Activated CD4-positive, CD25-positive, alpha-beta regulatory T cell treated with anti-CD3 and anti-CD28 coated beads, Interleukin-2, amount 50 U/mL, for 16 hours (primary cell): ENCODE measurements around the gene ARGFX.
"Not testable (repeated sequence)": the region's sequence is repeated elsewhere in the genome, so short reads cannot be mapped to it uniquely, and the experiment has no call there.

Experiments used
- DNase-seq: peaks from one replicate; pipeline ENCODE4 v3.0.0-alpha.2; 2020; ENCODE audit warnings: low read depth, low spot score

ARGFX gene

DNA sequence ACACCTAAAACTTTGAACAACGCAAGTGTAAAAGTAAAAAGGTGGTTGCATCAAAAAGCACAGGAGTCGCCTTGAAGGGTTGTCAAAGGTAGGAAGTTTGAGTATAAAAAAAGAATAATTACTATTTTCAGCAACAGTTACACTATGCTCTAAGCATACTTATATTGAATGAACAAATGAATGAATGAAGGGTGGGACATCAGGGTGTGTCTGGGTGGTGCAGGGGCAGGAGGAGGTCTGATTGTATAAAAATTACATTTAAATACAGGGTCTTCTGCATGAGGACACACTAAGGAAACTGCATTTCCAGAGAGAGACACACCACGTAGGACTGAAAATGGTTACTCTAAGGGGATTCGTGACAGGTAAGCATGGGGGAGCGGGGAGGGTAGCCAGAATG is at the start of gene ARGFX:
TSS of gene ARGFX (plus strand) at position 301 of the 400 bp plus-strand sequence. CDS start 2,765 bp downstream, outside the sequence.
- no peak for DNase-seq

DNA sequence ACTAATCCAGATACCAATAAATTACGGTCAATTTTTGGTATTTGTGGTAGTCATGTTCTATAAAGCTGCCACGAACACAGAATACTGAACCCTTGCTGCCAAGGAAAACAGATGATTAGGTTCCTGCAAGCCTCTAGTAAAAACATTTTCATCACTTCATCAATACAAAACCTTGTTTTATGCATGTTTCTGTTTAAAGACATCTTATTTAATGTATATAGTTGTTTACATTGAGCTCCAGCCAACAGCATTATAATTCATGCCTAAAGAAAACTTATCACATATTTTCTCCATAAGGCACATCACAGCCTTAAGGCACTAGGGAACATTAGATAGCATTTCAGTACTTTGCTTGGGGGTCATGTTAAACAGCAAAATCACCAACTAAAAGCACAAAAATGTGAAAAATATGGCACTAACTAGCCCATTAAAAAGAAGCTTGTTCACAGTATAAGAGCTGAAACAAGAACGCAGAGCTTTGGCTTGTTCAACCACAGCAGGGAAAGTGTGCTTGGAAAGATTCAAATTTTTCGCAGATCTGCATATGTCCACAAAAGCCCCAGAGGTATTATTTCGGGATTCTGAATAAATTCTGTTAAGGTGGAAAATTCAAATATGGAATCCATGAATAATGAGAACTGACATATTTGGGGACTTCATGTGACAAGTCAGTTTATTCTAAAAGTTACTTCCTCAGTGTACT is 49.6 kb upstream of the ARGFX start:
- DNase-seq = no peak

DNA sequence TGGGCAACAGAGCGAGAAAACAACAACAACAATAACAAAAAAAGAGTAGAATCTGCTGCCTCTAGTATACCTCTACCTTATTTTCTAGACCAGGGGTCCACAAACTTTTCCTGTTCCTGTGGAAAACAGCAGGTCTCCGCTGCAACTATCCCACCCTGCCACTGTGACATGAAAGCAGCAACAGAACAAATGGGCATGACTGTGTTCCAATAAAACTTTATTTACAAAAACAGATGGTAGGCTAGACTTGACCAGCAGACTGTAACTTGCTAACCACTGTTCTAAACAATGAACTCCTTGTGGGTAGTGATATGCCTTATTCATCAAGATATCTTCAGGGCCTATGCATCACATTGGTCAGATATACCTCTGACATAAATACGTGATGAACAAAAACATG is 47.2 kb upstream of the ARGFX start:
- no peak for DNase-seq

DNA sequence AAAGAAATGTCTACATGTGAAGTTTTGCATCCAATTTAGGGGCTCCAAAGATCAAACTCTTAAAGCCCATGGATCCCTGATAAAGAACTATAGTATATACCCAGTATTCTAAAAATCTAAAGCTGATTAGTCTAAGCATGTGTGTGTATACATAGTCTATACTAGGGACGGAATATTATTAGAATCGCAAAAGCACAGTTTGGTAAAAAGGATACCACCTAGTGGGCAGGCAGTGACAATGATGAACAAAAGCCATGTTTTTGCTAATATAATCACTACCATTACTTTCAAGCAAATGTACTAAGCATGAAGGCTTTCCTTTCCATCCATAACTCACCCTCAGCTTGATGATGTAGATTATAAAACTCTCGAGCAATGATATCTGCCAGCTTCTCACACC is 38.4 kb upstream of the ARGFX start:
- no peak for DNase-seq

DNA sequence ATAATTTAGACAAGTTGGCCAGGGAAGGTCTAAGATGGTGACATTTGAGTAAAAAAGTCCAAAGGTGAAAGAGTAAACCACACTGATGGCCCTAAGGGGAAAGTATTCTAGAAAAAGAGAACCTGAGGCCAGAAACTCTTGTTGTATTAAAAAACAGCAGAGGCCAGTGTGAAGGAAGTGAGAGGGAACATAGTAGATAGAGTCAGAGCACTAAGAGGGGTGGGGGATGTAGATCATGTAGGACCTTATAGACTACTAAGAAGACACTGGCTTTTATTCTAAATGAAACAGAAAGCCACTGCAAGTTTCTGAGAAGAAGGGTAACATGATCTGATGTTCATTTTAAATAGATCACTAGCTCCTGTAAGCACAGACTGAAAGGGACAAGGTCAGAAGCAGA is 36.5 kb upstream of the ARGFX start:
- DNase-seq = no peak

DNA sequence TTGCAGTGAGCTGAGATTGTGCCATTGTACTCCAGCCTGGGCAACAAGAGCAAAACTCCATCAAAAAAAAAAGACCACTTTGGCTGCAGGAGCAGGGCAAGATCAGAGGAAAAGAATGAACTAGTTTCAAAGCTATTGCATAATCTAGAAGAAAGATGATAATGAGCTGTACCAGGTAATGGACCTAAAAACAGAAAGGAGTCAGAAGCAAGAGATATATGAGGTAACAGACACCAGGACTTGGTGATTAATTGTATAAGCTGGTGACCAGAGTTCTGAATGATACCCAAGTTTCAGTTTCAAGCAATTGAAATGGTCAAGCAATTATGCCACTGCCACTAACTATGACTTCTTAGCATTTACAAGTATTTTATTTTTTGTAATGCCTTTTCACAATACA is 24.8 kb upstream of the ARGFX start:
- DNase-seq = no peak

DNA sequence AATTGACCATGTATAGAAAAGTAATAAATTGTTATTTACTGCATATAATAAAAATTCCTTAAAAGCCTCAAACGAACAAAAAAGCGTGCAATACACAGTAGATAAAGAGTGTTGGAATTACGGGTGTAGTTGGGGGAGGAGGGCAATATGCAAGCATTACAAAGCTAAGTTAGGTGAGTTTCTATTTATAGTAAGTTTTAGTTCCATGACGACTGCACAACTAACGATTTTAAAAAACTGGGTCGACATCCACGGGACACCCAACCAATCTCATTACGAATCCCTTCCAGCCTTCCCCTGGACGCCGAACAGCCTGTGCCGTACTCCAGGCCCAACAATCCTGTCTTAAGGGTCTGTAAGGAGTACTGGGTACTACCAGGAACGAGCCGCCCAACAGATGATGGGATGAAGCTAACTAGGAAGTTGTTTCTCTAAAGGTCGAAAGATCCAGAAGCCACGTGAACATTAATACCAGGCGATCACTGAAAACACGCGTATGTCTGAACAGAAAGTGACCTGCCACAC is 22.6 kb upstream of the ARGFX start:
- DNase-seq = no peak

DNA sequence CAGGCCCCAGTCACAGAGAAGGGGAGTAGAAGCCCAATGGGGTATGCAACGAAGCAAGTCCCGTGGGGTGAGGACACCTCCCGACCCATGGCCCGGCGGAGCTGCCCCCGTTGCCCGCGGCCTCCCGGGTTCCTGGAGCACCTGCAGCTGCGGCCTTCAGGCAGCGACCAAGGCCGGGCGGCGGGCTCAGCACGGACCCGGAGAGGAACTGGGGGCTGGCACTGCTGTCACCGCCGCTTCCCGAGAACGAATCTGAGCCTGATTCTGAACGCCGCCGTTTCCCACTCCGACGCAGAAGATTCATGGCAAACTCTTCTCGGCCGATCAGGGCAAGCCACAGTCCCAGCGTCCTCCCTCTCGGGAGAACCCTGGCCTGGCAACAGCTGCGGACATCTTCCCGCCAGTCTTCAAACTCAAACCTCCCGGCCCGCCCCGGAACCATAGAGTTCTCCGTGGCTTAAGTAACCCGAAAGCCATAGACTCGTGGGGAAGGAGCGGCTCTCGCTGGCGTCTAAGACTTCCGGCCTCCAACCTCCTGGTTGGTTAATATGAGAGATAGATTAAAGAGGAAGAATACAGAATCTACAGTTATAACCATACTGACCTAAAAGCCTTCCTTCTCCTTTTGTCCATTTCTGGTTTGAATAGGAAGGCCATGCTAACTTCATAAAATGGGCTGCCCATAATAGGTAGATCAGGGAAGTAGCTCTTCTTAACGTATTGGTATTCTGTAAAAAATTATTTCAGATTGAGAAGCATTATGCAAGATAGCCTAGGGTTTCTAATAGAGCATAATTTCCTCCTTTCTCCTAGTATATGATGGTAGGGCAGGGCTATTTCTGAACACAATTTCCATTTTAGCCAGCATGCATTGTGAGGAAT is 21.9 kb upstream of the ARGFX start, which contains the start of gene POLQ:
TSS of gene POLQ (minus strand) at position 415 of the 882 bp plus-strand sequence. CDS start at position 304, 111 bp downstream.
- DNase-seq = peak; percentile 77

DNA sequence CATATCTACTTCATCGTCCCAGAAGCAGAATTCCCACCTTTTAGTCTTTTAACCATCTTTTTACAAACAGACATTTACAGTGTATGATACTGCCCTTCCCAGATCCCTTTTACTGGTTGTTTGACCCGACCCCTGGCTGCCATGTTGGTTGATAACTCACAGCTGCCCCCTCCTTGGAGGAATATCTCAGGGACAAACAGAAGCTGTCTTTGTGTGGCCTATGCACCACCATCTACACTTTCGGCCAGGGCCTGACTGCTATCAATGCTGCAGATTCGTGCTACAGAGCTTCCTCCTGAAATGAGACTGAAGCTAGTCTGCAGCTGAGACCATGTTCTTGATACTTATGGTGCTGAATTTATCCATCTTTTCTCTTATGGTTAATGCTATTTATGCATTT is 15.4 kb upstream of the ARGFX start:
- DNase-seq = no peak

DNA sequence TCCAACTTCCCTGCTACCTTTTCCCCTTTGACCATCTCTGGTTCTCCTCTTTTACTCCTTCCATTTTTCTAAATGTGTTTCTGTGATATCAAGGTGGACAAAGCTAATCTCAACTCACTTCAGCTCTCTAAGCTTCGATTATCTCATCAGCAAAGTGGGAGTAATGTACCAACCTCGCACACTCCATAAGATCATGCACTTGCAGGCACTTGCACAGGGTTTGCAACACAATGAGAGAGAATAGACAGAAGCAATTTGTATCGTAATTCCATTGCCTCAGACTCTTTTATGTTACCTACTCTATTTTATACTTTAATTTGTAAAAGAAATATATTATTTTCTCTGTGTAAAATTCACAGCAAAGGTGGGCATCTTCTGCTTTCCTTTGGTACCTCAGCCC is 15.0 kb upstream of the ARGFX start:
- DNase-seq = no peak

DNA sequence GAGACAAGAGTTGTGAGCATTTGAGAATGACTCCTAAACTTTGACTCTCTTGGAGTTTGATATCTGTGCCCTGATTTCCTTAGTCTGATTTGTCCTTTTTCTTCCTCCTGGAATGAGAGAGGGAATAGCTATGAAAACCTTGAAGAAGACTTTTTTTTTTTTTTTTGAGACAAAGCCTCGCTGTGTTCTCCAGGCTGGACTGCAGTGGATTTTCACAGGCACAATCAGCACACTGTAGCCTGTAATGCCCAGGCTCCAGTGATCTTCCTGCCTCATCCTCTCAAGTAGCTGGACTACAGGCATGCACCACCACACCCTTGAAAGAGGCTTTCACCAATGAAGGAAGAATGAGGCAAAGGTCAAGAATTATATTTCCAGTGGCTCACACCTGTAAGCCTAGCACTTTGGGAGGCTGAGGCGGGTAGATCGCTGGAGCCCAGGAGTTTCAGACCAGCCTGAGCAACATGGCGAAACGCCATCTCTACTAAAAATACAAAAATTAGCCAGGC is 10.3 kb upstream of the ARGFX start:
- no peak for DNase-seq

DNA sequence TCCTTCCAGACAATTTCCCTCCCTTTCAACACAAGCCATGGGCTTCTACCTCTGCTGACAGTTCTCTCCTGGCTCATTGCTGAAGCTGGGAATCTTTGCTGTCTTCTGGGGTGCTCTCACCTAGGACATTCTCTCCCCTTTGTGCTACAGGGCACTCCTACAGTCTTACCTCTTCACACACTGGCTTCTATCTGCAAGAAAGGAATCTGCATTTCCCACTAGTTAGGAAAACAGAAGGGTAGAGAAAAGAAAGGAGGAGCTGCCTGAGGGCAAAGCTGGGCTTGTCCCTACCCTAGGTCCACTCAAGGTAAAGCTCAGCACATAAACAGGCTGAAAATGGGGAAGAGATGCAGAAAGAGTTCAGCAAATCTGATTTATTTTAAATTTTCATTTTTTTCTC is 5.6 kb upstream of the ARGFX start:
- DNase-seq = no peak

DNA sequence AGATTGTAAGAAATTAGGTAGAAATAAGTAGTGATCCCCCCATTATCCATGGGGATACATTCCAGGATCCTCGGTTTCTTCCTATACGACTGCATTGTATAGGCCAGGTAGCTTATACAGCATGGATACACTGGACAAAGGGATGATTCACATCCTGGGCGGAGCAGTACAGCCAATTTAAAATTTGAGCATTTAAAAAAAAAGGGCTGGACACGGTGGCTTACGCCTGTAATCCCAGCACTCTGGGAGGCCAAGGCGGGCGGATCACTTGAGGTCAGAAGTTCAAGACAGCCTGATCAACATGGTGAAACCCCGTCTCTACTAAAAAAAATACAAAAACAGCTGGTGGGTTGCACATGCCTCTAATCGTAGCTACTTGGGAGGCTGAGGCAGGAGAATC is 976 bp upstream of the ARGFX start:
- no peak for DNase-seq

DNA sequence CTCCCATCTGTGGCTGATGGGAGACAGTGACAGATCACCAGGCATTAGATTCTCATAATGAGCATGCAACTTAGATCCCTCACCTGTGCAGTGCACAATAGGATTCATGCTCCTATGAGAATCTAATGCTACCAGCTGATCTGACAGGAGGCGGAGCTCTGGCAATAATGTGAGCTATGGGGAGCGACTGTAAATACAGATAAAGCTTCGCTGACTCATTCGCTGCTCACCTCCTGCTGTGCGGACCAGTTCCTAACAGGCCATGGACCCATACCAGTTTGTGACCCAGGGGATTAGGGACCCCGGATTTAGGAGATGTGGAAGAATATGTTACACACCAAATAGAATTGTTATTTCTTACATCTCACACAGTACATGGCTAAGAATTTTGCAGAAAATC is 6.7 kb downstream of the ARGFX start:
- no peak for DNase-seq

DNA sequence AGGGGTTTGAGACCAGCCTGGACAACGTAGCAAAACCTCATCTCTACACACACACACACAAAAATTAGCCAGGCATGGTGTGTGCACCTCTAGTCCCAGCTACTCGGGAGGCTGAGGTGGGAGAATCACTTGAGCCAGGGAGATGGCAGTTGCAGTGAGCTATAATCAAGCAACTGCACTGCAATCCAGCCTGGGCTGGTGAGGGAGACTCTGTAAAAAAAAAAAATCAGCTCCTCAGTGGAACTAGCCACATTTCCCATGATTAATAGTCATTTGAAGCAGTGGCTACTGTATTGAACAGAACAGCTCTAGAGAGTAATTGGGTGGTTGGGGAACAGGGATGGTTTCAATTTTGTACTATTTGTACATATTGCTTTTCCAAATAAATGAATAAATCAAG is 13.9 kb downstream of the ARGFX start:
- DNase-seq = no peak

DNA sequence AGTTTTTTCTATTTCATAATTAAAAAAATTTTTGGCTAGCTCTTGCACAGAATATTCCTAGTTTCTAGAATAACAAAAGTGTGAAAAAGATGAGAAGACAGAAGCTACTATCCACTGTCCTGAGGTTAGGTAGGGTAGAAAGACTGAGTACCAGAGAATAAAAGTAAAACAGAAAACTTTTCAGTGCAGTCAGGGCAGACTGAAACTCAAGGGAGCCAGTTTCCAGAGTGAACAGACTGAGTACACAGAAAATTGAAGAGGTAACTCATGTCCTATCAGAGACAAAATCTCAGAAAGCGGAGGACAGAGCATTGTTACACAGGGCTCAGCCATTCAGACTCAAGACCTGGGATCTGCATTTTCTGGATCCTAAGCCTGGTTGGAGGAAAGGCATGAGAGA is 16.7 kb downstream of the ARGFX start:
- DNase-seq = no peak

DNA sequence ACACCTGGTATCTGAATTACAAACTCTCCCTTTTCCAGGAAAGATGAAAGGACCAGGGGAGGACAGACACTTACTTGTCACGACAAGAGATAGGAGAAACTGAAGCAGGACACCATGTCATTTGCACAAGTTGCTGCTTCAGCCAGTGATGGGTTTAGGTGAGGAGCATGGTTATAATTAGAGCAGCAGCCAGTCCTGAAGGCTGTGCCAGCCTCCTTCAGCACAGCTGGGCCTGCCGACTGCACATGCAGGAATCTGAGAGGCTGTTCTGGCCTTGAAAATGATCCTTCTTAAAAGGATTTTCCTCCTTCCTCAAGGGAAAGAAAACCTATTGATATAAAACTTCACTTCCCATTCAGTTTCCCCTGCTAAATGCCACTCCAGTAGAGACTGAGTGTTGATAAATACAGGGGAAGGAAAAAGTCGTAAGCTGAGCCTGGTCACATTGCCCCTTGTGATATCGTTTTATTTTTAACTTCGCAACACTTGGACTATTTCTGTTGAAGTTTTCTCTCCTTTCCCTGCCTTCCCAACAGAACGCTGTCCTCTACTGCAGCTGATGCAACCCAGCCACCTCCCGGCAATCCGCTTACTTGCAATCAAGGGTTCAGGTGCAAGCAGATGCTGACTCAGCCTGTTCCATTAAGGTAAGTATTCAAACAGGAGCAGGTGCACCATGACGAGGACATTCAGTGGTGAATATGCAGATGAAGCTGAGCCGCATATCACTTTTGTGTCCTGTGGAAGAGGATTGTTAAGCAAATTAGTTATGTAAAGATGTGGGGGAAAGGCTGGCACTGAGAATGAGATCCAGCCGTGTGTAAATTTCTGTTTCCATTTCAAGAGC is 25.3 kb downstream of the ARGFX start, which contains the start of gene FBXO40:
TSS of gene FBXO40 (plus strand) at position 524 of the 847 bp plus-strand sequence. CDS start 27,197 bp downstream, outside the sequence.
- DNase-seq = no peak

DNA sequence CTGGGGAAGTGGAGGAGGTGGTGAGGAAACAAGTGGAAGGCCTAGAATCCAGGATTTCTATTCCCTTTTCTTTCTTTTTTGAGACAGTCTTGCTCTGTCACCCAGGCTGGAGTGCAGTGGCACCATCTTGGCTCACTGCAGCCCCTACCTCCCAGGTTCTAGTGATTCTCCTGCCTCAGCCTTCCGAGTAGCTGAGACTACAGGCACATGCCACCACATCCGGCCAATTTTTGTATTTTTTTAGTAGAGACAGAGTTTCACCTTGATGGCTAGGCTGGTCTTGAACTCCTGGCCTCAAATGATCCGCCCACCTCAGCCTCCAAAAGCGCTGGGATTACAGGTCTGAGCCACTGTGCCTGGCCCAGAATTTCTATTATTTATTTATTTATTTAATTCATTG is 26.1 kb downstream of the ARGFX start:
- not testable (repeated sequence) for DNase-seq

DNA sequence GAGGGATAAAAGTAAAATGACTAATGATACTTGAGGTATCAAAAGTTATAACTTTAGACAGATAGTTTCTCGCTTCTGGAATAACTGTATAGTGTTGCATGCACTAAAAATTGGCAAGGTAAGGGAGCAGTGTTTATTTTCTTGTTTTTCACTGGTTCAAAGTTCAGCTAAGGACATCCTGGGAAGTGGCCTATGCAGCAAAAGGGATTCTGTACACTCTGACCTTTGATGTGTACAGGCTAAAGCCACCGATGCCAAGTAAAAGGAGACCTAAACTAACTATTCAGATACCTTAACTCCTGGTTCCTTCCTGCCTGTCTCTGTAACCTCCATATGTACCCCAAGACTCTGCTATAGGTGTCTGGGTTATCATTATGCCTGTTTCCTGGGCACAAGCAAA is 27.1 kb downstream of the ARGFX start:
- no peak for DNase-seq

DNA sequence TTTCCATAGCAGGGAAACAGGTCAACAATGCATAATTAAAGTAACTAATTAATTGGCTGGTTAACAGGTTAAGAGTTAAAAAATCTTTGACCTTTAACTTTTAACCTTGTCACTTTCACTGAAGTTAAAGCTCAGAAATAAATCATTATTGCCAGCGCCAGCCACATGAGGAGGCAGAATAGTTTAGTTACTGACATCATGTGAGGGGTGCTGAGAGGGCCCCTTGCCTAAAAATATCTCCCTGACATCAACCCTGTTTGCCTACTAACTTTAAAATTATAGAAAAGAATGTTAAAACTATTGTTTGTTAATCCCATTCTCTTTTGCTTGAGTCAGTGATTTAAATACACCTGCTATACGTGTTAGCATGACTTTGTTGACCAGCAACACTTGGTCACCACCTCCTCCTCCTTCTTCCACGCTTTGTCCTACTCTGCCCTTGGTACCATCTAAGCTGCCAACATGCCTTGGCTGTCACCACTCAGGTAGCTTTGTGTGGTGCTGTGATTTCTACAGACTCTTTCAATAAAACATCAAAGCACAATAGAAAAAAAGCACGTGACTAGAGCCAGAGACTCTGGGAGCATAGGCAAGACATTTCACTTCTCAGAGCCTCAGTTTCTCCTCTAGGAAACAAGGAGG is 28.1 kb downstream of the ARGFX start:
- no peak for DNase-seq

DNA sequence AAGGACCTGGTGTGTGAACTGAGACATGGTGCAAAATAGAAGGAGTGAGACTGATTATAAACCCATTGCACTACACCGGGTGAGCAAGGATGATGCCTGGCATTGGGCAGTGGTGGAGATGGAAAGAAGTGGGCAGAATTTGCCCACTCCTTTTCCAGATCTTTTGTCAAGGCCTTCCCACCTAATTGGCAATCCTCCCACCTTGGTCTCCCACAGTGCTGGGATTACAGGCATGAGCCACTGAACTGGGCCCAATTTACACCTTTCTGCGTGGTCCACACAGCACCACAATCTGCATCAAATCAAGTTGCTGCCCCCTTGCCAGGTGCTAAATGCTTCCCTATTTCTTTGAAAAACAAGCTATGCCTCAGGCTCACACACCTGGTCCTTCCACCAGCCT is 30.8 kb downstream of the ARGFX start:
- DNase-seq = no peak
